ENCODE results near the gene RXYLT1. TPM values are rescaled to one million over a fixed set of nuclear protein-coding genes. Genes with fewer than 3 reads are reported as not detected.

The RXYLT1 gene
- total RNA-seq, 4 donors from 2014 or later, result 8.3 to 19.8 (median 12.7) TPM

- TF ChIP-seq POLR2A (IDR thresholded peaks at IDR 0.05; ENCODE audit: low read depth) (no peak), POLR2AphosphoS5 (IDR thresholded peaks at IDR 0.05) (no peak), EP300 (IDR thresholded peaks at IDR 0.05) (no peak)
- TF ChIP-seq, protein P1, sequence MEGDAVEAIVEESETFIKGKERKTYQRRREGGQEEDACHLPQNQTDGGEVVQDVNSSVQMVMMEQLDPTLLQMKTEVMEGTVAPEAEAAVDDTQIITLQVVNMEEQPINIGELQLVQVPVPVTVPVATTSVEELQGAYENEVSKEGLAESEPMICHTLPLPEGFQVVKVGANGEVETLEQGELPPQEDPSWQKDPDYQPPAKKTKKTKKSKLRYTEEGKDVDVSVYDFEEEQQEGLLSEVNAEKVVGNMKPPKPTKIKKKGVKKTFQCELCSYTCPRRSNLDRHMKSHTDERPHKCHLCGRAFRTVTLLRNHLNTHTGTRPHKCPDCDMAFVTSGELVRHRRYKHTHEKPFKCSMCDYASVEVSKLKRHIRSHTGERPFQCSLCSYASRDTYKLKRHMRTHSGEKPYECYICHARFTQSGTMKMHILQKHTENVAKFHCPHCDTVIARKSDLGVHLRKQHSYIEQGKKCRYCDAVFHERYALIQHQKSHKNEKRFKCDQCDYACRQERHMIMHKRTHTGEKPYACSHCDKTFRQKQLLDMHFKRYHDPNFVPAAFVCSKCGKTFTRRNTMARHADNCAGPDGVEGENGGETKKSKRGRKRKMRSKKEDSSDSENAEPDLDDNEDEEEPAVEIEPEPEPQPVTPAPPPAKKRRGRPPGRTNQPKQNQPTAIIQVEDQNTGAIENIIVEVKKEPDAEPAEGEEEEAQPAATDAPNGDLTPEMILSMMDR (IDR thresholded peaks at IDR 0.05), result no peak
- Histone ChIP-seq H3K4me3 (no peak overlapping the region), H3K27ac (replicated peaks in 1 of 4) (no peak overlapping the region), H3K4me1 (no peaks in the 10 kb centered on the region), H3K9me3 (no peaks in the 10 kb centered on the region), H3K27me3 (no peaks in the 10 kb centered on the region), H3K36me3 (peaks cover 0 to 46% (median 16%) of the 10 kb centered on the region in 4 donors)
- no peak for DNase-seq (ENCODE audit: extremely low spot score)
- intact Hi-C loops (cut with DNase I), result loop anchor here (10.0 kb wide), 1 partner anchor 145 kb away; the partner anchor contains the start of gene DPY19L2
- 63% methylated on average over 4 of the region's 4 CpGs for WGBS
Measured at GRCh38 chr12:63809566-63809965, 29.9 kb downstream of the RXYLT1 start.

DNA sequence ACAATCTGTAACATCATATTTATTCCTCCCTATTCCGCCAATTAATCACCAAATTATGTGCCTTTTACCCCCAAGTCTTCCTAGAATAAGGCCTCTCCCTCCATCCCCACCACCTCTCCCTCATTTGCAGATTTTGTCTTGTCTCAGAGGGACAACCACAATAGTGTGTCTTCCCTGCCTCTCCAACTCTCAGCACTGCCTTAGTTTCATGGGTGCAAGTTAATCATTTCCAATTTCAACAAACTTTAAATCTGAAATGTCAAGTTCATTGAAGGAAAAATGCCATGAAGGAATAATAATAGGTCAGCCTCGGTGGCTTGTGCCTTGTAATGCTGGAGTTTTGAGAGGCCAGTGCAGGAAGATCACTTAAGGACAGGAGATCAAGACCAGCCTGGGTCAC lies 31.6 kb downstream of the RXYLT1 start:
- Histone ChIP-seq H3K36me3 (peaks cover 0 to 33% (median 11%) of the 10 kb centered on the region in 4 donors), H3K4me3 (no peak overlapping the region), H3K4me1 (no peaks in the 10 kb centered on the region), H3K27ac (replicated peaks in 1 of 4) (no peak overlapping the region), H3K9me3 (no peaks in the 10 kb centered on the region), H3K27me3 (no peaks in the 10 kb centered on the region)
- no peak for DNase-seq (ENCODE audit: extremely low spot score)
- 91% methylated on average over 2 of the region's 2 CpGs for WGBS
- TF ChIP-seq EP300 (IDR thresholded peaks at IDR 0.05) (no peak), POLR2AphosphoS5 (IDR thresholded peaks at IDR 0.05) (no peak), POLR2A (IDR thresholded peaks at IDR 0.05; ENCODE audit: low read depth) (no peak)
- TF ChIP-seq, protein P1 (IDR thresholded peaks at IDR 0.05), result no peak
- intact Hi-C loops (cut with DNase I), result no loop called here

- 89% methylated on average over 2 of the region's 2 CpGs for WGBS
- H3K27ac ChIP-seq (replicated peaks in 1 of 4), result no peak overlapping the region
- no peaks in the 10 kb centered on the region for H3K4me1 ChIP-seq
- DNase-seq (ENCODE audit: extremely low spot score), result no peak
- TF ChIP-seq POLR2A (IDR thresholded peaks at IDR 0.05; ENCODE audit: low read depth), result no peak
- TF ChIP-seq EP300 (IDR thresholded peaks at IDR 0.05), result no peak
- no peak for TF ChIP-seq POLR2AphosphoS5 (IDR thresholded peaks at IDR 0.05)
- TF ChIP-seq, protein P1 (IDR thresholded peaks at IDR 0.05), result no peak
- H3K27me3 ChIP-seq, result no peaks in the 10 kb centered on the region
- H3K9me3 ChIP-seq, result no peaks in the 10 kb centered on the region
- intact Hi-C loops (cut with DNase I), result no loop called here
- no peak overlapping the region for H3K4me3 ChIP-seq
- H3K36me3 ChIP-seq, result peaks cover 0 to 29% (median 11%) of the 10 kb centered on the region in 4 donors
Measured at GRCh38 chr12:63811755-63812154, 32.0 kb downstream of the RXYLT1 start.

GRCh38 chr12:63814146-63814772 lies 34.5 kb downstream of the RXYLT1 start:
- no peak overlapping the region for H3K27ac ChIP-seq (replicated peaks in 1 of 4)
- no peaks in the 10 kb centered on the region for H3K4me1 ChIP-seq
- DNase-seq (ENCODE audit: extremely low spot score), result no peak
- 82% methylated on average over 4 of the region's 4 CpGs for WGBS
- TF ChIP-seq POLR2AphosphoS5 (IDR thresholded peaks at IDR 0.05) (no peak), POLR2A (IDR thresholded peaks at IDR 0.05; ENCODE audit: low read depth) (no peak), EP300 (IDR thresholded peaks at IDR 0.05) (no peak)
- TF ChIP-seq, protein P1 (IDR thresholded peaks at IDR 0.05), result no peak
- intact Hi-C loops (cut with DNase I), result no loop called here
- peaks cover 0 to 5% (median 0%) of the 10 kb centered on the region in 4 donors for H3K36me3 ChIP-seq
- H3K27me3 ChIP-seq, result peaks cover 0 to 6% (median 0%) of the 10 kb centered on the region in 4 donors
- no peak overlapping the region for H3K4me3 ChIP-seq
- H3K9me3 ChIP-seq, result peaks cover 0 to 5% (median 0%) of the 10 kb centered on the region in 4 donors

All from esophagus muscularis mucosa (tissue), 4 donors.